ENCODE data around the gene MZB1. TPM values are rescaled to one million over a fixed set of nuclear protein-coding genes. Genes with fewer than 3 reads are reported as not detected.
"Not testable (repeated sequence)": the region's sequence is repeated elsewhere in the genome, so short reads cannot be mapped to it uniquely, and the experiment has no call there.

Gene MZB1
- total RNA-seq, 2 donors from 2014 or later: 2.2 to 3.1 TPM

GRCh38 chr5:139417214-139417613 is 27.5 kb upstream of the MZB1 start:
- Mint-ChIP-seq H3K27ac (no peak overlapping the region), H3K4me1 (peaks cover 18% of the 10 kb centered on the region), H3K4me3 (no peak overlapping the region), H3K36me3 (ENCODE audit: low read depth) (peaks cover 3% of the 10 kb centered on the region), H3K27me3 (no peaks in the 10 kb centered on the region)
- DNase-seq (no peak), ATAC-seq (no peak)
- H3K9me3 ChIP-seq (ENCODE audit: control insufficient read depth, low read length, poor library complexity, severe bottlenecking): no peaks in the 10 kb centered on the region

- no peak overlapping the region for H3K27ac Mint-ChIP-seq
- peaks cover 3% of the 10 kb centered on the region for H3K36me3 Mint-ChIP-seq (ENCODE audit: low read depth)
- ATAC-seq (no peak), DNase-seq (no peak)
- peaks cover 17% of the 10 kb centered on the region for H3K4me1 Mint-ChIP-seq
- no peaks in the 10 kb centered on the region for H3K27me3 Mint-ChIP-seq
- no peak overlapping the region for H3K4me3 Mint-ChIP-seq
- no peaks in the 10 kb centered on the region for H3K9me3 ChIP-seq (ENCODE audit: control insufficient read depth, low read length, poor library complexity, severe bottlenecking)
Measured at GRCh38 chr5:139416651-139417050, 26.9 kb upstream of the MZB1 start.

- H3K27ac Mint-ChIP-seq: peak overlapping the region; percentile 61
- no peaks in the 10 kb centered on the region for H3K9me3 ChIP-seq (ENCODE audit: control insufficient read depth, low read length, poor library complexity, severe bottlenecking)
- no peak overlapping the region for H3K4me3 Mint-ChIP-seq
- no peaks in the 10 kb centered on the region for H3K27me3 Mint-ChIP-seq
- peaks cover 17% of the 10 kb centered on the region for H3K4me1 Mint-ChIP-seq
- ATAC-seq (no peak), DNase-seq (no peak)
- H3K36me3 Mint-ChIP-seq (ENCODE audit: low read depth): peaks cover 3% of the 10 kb centered on the region
Measured at GRCh38 chr5:139415869-139416268, 26.2 kb upstream of the MZB1 start.

GRCh38 chr5:139415221-139415861 is 25.6 kb upstream of the MZB1 start:
- DNase-seq (no peak), ATAC-seq (peak; percentile 14)
- no peaks in the 10 kb centered on the region for H3K9me3 ChIP-seq (ENCODE audit: control insufficient read depth, low read length, poor library complexity, severe bottlenecking)
- H3K27ac Mint-ChIP-seq: peak overlapping the region; percentile 61
- H3K36me3 Mint-ChIP-seq (ENCODE audit: low read depth): peaks cover 3% of the 10 kb centered on the region
- no peaks in the 10 kb centered on the region for H3K27me3 Mint-ChIP-seq
- H3K4me1 Mint-ChIP-seq: peaks cover 17% of the 10 kb centered on the region
- H3K4me3 Mint-ChIP-seq: peak overlapping the region; percentile 76

- Mint-ChIP-seq H3K4me3 (peak overlapping the region; percentile 76), H3K36me3 (ENCODE audit: low read depth) (peaks cover 3% of the 10 kb centered on the region), H3K27me3 (no peaks in the 10 kb centered on the region), H3K4me1 (peaks cover 17% of the 10 kb centered on the region), H3K27ac (peak overlapping the region; percentile 61)
- DNase-seq (no peak), ATAC-seq (peak; percentile 84)
- no peaks in the 10 kb centered on the region for H3K9me3 ChIP-seq (ENCODE audit: control insufficient read depth, low read length, poor library complexity, severe bottlenecking)
Measured at GRCh38 chr5:139414581-139415130, 24.9 kb upstream of the MZB1 start.

GRCh38 chr5:139413963-139414362 is 24.2 kb upstream of the MZB1 start:
- DNase-seq: no peak
- peak overlapping the region; percentile 61 for H3K27ac Mint-ChIP-seq
- no peak for ATAC-seq
- H3K36me3 Mint-ChIP-seq (ENCODE audit: low read depth): no peaks in the 10 kb centered on the region
- H3K4me1 Mint-ChIP-seq: peaks cover 17% of the 10 kb centered on the region
- peak overlapping the region; percentile 76 for H3K4me3 Mint-ChIP-seq
- no peaks in the 10 kb centered on the region for H3K27me3 Mint-ChIP-seq
- no peaks in the 10 kb centered on the region for H3K9me3 ChIP-seq (ENCODE audit: control insufficient read depth, low read length, poor library complexity, severe bottlenecking)

GRCh38 chr5:139413153-139413552 is 23.4 kb upstream of the MZB1 start:
- Mint-ChIP-seq H3K4me1 (peaks cover 17% of the 10 kb centered on the region), H3K36me3 (ENCODE audit: low read depth) (no peaks in the 10 kb centered on the region), H3K27me3 (no peaks in the 10 kb centered on the region), H3K27ac (no peak overlapping the region), H3K4me3 (no peak overlapping the region)
- DNase-seq (no peak), ATAC-seq (no peak)
- H3K9me3 ChIP-seq (ENCODE audit: control insufficient read depth, low read length, poor library complexity, severe bottlenecking): no peaks in the 10 kb centered on the region

GRCh38 chr5:139410993-139411828 is 21.5 kb upstream of the MZB1 start:
- Mint-ChIP-seq H3K4me3 (no peak overlapping the region), H3K36me3 (ENCODE audit: low read depth) (no peaks in the 10 kb centered on the region), H3K27me3 (no peaks in the 10 kb centered on the region), H3K4me1 (peaks cover 18% of the 10 kb centered on the region), H3K27ac (no peak overlapping the region)
- ATAC-seq (no peak), DNase-seq (no peak)
- H3K9me3 ChIP-seq (ENCODE audit: control insufficient read depth, low read length, poor library complexity, severe bottlenecking): no peaks in the 10 kb centered on the region

- DNase-seq (no peak), ATAC-seq (no peak)
- Mint-ChIP-seq H3K27ac (no peak overlapping the region), H3K4me1 (peaks cover 15% of the 10 kb centered on the region), H3K36me3 (ENCODE audit: low read depth) (no peaks in the 10 kb centered on the region), H3K27me3 (no peaks in the 10 kb centered on the region), H3K4me3 (no peak overlapping the region)
- H3K9me3 ChIP-seq (ENCODE audit: control insufficient read depth, low read length, poor library complexity, severe bottlenecking): no peaks in the 10 kb centered on the region
Measured at GRCh38 chr5:139410121-139410992, 20.6 kb upstream of the MZB1 start.

- H3K4me1 Mint-ChIP-seq: peaks cover 15% of the 10 kb centered on the region
- not testable (repeated sequence) for H3K9me3 ChIP-seq (ENCODE audit: control insufficient read depth, low read length, poor library complexity, severe bottlenecking); H3K36me3 Mint-ChIP-seq (ENCODE audit: low read depth); H3K27ac Mint-ChIP-seq; H3K27me3 Mint-ChIP-seq; DNase-seq; H3K4me3 Mint-ChIP-seq; ATAC-seq
Measured at GRCh38 chr5:139409116-139409515, 19.4 kb upstream of the MZB1 start.

- ATAC-seq (no peak), DNase-seq (no peak)
- no peak overlapping the region for H3K4me3 Mint-ChIP-seq
- no peaks in the 10 kb centered on the region for H3K36me3 Mint-ChIP-seq (ENCODE audit: low read depth)
- no peak overlapping the region for H3K27ac Mint-ChIP-seq
- peaks cover 16% of the 10 kb centered on the region for H3K4me1 Mint-ChIP-seq
- H3K9me3 ChIP-seq (ENCODE audit: control insufficient read depth, low read length, poor library complexity, severe bottlenecking): no peaks in the 10 kb centered on the region
- H3K27me3 Mint-ChIP-seq: no peaks in the 10 kb centered on the region
Measured at GRCh38 chr5:139408191-139408590, 18.5 kb upstream of the MZB1 start.

GRCh38 chr5:139407517-139407916 is 17.8 kb upstream of the MZB1 start:
- H3K4me3 Mint-ChIP-seq: no peak overlapping the region
- ATAC-seq (no peak), DNase-seq (no peak)
- H3K4me1 Mint-ChIP-seq: peaks cover 22% of the 10 kb centered on the region
- no peaks in the 10 kb centered on the region for H3K36me3 Mint-ChIP-seq (ENCODE audit: low read depth)
- no peaks in the 10 kb centered on the region for H3K27me3 Mint-ChIP-seq
- no peaks in the 10 kb centered on the region for H3K9me3 ChIP-seq (ENCODE audit: control insufficient read depth, low read length, poor library complexity, severe bottlenecking)
- no peak overlapping the region for H3K27ac Mint-ChIP-seq

- Mint-ChIP-seq H3K36me3 (ENCODE audit: low read depth) (no peaks in the 10 kb centered on the region), H3K27me3 (no peaks in the 10 kb centered on the region), H3K4me1 (peaks cover 25% of the 10 kb centered on the region), H3K27ac (no peak overlapping the region), H3K4me3 (no peak overlapping the region)
- H3K9me3 ChIP-seq (ENCODE audit: control insufficient read depth, low read length, poor library complexity, severe bottlenecking): no peaks in the 10 kb centered on the region
- DNase-seq (no peak), ATAC-seq (no peak)
Measured at GRCh38 chr5:139406963-139407362, 17.2 kb upstream of the MZB1 start.

Data from T-helper 17 cell (primary cell).